Activated CD4-positive, CD25-positive, alpha-beta regulatory T cell treated with anti-CD3 and anti-CD28 coated beads, Interleukin-2, amount 50 U/mL, for 72 hours (primary cell): Measurements from ENCODE around the gene UGCG.
"Not testable (repeated sequence)": the region's sequence is repeated elsewhere in the genome, so short reads cannot be mapped to it uniquely, and the experiment has no call there.

Experiments
- DNase-seq: peaks from one replicate; pipeline ENCODE4 v3.0.0; 2021

Gene UGCG

DNA sequence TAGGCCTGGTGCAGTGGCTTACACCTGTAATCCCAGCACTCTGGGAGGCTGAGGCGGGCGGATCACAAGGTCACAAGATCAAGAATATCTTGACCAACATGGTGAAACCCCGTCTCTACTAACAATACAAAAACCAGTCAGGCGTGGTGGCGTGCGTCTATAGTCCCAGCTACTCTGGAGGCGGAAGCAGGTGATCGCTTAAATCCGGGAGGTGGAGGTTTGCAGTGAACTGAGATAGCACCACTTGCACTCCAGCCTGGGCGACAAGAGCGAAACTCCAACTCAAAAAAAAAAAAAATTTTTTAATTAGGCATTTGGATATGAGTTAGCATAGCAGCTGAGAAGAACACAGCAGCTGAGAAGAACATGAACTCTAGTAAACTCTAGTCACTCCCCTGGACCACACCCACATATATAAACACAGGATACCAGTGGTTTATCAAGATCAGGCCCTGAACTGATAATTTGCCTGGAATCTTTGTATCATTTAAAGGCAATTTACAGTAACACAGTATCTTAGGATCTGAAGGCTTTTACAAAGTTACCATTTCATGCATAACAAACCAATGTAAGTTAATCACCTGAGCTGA lies 4.6 kb upstream of the UGCG start:
- no peak for DNase-seq

GRCh38 chr9:111896942-111897600 lies 457 bp downstream of the UGCG start:
- no peak for DNase-seq

GRCh38 chr9:111897601-111898137 lies 1.1 kb downstream of the UGCG start:
- no peak for DNase-seq

GRCh38 chr9:111898331-111899096 lies 1.9 kb downstream of the UGCG start:
- no peak for DNase-seq

- DNase-seq: no peak
Observed at GRCh38 chr9:111900151-111900857, 3.7 kb downstream of the UGCG start.

DNA sequence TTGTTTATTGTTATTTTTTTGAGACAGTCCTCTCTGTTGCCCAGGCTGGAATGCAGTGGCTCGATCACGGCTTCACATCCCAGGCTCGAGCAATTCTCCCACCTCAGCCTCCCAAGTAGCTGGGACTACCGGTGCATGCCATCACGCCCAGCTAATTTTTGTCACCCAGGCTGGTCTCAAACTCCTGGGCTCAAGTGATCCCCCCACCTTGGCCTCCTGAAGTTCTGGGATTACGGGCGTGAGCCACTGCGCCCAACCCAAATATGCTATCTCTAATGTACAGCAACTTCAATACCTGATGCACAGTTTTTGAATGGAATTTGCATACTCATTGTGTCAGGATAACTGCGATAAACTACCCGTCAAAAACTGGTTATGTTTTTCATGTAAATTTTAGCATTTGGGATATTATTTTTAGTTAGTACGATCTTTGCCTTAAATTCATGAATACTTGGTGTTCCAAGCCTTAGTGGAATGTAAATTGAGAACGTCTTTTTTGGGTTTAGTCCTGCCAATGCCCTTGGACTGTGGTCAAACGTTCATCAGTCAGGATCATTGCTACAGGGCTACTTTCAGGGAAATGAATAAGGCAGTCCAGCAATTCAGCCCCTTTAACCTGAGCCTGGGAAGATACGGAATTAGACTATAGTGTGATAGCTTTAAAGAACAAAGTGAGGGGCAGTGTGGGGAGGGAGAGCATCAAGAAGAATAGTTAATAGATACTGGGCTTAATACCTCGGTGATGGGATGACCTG lies 4.4 kb downstream of the UGCG start:
- DNase-seq: no peak

GRCh38 chr9:111902391-111903139 lies 6.0 kb downstream of the UGCG start:
- no peak for DNase-seq

DNA sequence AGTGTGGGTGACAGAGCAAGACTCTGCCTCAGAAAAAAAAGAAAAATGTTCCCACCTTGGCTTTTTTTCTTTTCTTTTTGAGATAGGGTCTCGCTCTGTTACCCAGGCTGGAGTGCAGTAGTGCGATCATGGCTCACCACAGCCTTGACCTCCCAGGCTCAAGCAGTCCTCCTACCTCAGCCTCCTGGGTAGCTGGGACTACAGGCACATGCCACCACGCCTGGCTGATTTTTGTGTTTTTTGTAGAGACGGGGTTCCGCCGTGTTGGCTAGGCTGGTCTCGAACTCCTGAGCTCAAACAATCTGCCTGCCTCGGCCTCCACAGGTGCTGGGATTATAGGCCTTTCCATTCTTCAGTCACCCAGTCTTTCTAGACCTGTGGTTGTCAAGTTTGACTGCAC lies 6.9 kb downstream of the UGCG start:
- not testable (repeated sequence) for DNase-seq

DNA sequence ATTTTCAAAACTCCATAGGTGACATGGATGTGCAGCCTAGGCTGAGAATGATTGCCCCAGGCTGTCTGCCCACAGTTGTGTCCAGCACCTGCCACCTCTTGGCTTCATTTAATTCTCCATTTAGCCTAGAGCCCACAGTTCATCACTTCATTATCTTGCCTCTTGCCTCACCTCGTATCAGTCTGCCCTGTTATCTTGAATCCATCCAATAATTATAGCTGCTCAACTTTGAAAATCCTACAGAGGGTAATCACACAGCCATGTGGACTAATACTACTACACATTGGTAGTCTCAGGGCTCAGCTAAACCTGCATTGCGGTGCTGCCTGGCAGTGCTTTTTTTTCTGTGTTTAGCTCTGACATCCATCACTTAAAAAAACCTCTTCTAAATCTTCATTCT lies 7.4 kb downstream of the UGCG start:
- no peak for DNase-seq

DNA sequence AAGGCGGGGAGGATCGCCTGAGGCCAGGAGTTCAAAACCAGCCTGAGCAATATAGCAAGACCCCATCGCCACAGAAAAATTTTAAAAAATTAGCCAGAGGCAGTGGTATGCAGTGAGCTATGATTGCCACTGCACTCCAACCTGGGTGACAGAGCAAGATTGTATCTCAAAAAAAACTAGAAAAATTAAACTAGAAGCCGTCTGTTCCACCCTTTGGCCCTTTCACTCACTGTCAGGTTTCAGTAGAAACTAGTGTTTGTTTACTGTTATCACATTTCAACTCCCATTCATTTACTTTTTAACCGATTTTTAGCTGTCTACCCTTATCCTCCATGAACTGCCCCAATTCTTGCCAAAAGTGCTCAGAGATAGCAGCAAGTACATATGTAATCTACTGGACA lies 8.3 kb downstream of the UGCG start:
- no peak for DNase-seq

DNA sequence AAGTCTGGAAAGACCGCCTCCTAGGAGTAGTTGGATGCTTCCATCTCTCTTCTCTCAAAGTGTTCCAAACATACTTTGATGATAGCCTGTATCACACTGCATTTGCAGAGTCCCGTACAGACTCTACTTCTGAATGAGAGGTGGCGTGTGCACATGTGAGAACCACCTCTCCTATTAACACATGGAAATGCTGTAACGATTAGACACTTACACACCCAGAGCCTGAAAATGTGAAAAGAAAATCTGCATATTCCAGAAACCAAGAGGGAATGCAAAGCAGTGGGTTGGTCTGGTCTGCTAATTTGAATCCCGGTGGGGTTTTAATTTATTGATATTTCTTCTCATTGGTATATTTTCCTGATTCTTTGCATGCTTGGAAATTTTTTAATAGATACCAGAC lies 10.5 kb downstream of the UGCG start:
- no peak for DNase-seq

- DNase-seq: no peak
Observed at GRCh38 chr9:111909444-111909843, 12.8 kb downstream of the UGCG start.

GRCh38 chr9:111910428-111910827 lies 13.8 kb downstream of the UGCG start:
- DNase-seq: no peak

GRCh38 chr9:111913159-111913558 lies 16.5 kb downstream of the UGCG start:
- no peak for DNase-seq

DNA sequence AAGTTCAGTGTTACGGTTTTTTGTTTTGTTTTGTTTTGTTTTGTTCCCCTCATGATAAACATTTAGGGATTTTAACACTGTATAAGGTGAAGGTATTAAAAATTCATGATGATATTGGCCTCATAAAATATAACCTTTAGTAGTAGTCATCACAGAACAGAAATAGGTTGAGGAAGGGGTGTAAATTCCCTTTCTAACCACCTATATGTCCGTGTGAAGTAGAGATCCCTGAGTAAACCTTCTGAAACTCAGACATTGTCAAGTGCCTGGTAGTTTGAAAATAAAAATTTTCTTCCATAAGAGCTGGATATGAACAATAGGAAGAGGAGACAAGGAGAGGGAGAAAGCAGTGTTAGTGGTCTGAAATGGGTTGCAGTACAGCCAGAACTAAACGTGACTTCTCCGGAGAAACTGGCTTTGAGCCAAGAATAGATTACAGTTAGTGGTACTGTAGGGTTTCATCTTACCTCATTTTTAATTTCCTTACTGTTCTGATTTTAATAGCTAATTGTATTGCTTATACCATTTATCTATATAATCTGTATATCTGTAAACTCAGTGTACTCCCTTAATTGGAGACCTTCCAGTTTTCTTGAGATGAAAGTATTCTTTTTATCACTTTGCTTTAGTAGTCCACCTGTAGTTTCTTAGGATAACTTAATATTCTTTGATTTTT lies 18.3 kb downstream of the UGCG start:
- DNase-seq: no peak

GRCh38 chr9:111915425-111915758 lies 18.8 kb downstream of the UGCG start:
- no peak for DNase-seq

DNA sequence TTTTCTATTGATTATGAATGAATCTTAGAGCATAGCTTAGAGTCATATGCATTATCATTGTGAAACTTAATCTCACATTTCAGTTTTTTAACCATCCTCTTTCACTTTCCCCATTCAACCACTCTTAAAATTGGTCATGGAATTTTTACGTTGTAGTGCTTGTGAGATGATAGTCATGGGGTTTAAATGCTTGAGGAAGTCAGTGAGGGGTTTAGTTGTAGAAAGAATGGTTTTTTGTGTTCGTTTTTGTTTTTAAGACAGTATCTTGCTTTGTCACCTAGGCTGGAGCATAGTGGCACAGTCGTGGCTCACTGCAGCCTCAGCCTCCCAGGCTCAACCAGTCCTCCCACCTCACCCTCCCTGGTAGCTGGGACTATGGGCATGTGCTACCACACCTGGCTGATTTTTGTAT lies 19.6 kb downstream of the UGCG start:
- no peak for DNase-seq

- no peak for DNase-seq
Observed at GRCh38 chr9:111917201-111917600, 20.6 kb downstream of the UGCG start.

DNA sequence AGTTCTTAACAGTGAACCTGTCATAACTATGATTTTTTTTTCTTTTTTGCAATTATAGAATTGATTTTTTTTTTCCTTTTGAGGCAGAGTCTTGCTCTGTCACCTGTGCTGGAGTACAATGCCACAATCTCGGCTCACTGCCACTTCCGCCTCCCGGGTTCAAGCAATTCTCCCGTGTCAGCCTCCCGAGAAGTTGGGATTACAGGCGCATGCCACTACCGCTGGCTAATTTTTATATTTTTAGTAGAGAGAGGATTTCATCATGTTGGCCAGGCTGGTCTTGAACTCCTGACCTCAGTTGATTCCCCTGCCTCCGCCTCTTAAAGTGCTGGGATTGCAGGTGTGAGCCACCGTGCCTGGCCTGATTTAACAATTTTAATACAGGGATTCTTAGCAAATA lies 21.4 kb downstream of the UGCG start:
- no peak for DNase-seq

GRCh38 chr9:111919875-111920274 lies 23.3 kb downstream of the UGCG start:
- DNase-seq: no peak

- DNase-seq: no peak
Observed at GRCh38 chr9:111920531-111920930, 23.9 kb downstream of the UGCG start.
